Left lung (tissue), 10 donors: ENCODE results near the gene TRIL. TPM values are rescaled to one million over a fixed set of nuclear protein-coding genes. Genes with fewer than 3 reads are reported as not detected.

Source experiments
- ATAC-seq: fragments of 200-7000 bp; cut with Tn5 transposase; one replicate; pipeline ENCODE4 v1.9.1; 2020; ENCODE audit warnings: moderate library complexity
- DNase-seq, 4 donors: peaks; one replicate each; pipeline ENCODE4 v3.0.0-alpha.2; 2013 to 2020
- H3K27ac ChIP-seq, 2 donors: fragments of 200-600 bp; sonication (generic) in 1 of 2; one replicate each; pipeline versions ENCODE4 v1.5.0 to v1.8.0; 2020 to 2021
- H3K27me3 ChIP-seq, 2 donors: fragments of 200-600 bp; sonication (generic) in 1 of 2; one replicate each; pipeline versions ENCODE4 v1.5.0 to v1.8.0; 2020 to 2021
- H3K36me3 ChIP-seq, 2 donors: fragments of 200-600 bp; sonication (generic) in 1 of 2; one replicate each; pipeline versions ENCODE4 v1.5.0 to v1.8.0; 2020 to 2021
- H3K4me1 ChIP-seq, 2 donors: fragments of 200-600 bp; one replicate each; pipeline ENCODE4 v1.8.0; 2021
- H3K4me3 ChIP-seq, 2 donors: fragments of 200-600 bp; sonication (generic) in 1 of 2; one replicate each; pipeline versions ENCODE4 v1.5.0 to v1.8.0; 2020 to 2021; ENCODE audit warnings: mild to moderate bottlenecking in 1 of 2
- H3K9me3 ChIP-seq, 2 donors: fragments of 200-600 bp; sonication (generic) in 1 of 2; one replicate each; pipeline versions ENCODE4 v1.5.0 to v1.8.0; 2020 to 2021
- intact Hi-C, 2 donors: fragments of 100-400 bp; cut with DNase I; formaldehyde crosslinking; loops; one replicate each; pipeline versions ENCODE4 v1.11.2 to v1.14.2; 2022
- polyA plus RNA-seq, 6 donors: library from polyadenylated mRNA; unstranded; fragments of 120-200 nt; gene quantifications; one replicate each; pipeline ENCODE4 v1.2.1, GENCODE V29; 2013; ENCODE audit not compliant: insufficient read length in 6 of 6
- total RNA-seq, 2 donors: library from RNA; stranded (reverse); fragmentation: NEBNext Ultra II Directional; extraction: Animal tissue kit (Norgen Biotek cat#: 25700); gene quantifications; one replicate each; pipeline ENCODE4 v1.2.1, GENCODE V29; 2021
- TF ChIP-seq, protein P1 (sequence below), 2 donors: fragments of 200-600 bp; sonication (generic) in 1 of 2; IDR thresholded peaks; one replicate each; pipeline versions ENCODE4 v1.5.0 to v1.8.0; 2021; ENCODE audit warnings: antibody characterized with exemption in 2 of 2
- donor health status: DM: no; HTN: yes; CAD: no.
- donor health status: DM: no; HTN: no; CAD: no.

TRIL gene
- total and polyA plus RNA-seq, 8 donors, result 2.9 to 58.2 (median 48.7) TPM

DNA sequence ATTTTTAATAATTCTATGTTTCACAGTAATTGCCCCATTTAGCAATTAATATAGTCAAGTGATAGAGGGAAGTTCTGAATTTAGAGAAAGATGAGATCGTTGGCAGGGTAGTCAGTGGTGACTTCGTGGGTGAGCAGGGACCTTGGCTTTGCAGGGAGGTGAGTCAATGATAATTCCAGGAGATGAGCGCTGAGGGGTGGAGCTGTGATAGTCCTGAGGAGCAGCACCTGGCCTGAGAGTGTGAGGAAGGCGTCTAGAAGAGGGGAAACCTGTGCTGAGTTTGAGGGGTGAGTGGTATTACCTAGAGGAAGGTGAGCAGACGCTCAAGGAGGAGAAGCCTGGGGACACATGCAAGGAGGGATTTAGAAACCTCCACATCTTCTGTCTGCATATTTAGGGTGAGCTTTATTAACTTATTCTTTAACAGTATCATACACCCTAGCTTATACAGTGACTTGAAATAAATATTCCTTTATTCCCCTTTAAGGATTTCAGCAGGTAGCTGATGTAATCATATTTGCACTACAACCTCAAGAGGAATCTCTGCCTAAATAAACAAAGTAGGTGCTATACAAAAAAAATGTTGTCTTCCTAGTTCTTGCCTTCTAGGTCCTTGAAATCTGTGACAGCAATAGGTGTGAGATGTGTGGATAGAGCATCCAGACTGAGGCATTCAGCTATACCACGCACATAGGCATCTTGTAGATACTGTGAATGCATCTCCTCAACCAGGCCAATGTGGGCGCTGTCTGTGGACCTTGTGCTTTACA lies 2.1 kb upstream of the TRIL start:
- peak; percentile 8 for ATAC-seq

DNA sequence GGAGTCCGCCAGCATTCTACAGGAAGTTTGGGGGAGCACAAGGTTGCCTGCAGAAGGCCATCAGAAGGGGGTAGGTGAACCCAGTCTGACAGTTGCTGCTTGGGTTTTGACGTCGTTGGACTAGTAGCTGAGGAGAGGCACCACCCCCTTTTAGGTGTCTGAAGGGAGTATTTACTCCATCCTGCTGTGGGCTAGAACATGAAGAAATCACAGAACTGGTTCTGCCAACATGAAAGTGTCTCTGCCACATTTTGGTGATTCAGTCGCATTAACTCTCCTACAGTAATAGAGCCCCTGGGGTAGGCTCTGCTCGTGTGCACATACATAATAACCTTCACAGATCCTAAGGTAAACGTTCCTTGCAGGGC lies 834 bp upstream of the TRIL start:
- Histone ChIP-seq H3K27ac (no peak overlapping the region), H3K4me1 (peaks cover 32 to 41% of the 10 kb centered on the region in 2 donors), H3K36me3 (no peaks in the 10 kb centered on the region), H3K9me3 (no peaks in the 10 kb centered on the region), H3K4me3 (no peak overlapping the region), H3K27me3 (peaks cover 17 to 70% of the 10 kb centered on the region in 2 donors)
- DNase-seq (no peak), ATAC-seq (no peak)
- TF ChIP-seq, protein P1, sequence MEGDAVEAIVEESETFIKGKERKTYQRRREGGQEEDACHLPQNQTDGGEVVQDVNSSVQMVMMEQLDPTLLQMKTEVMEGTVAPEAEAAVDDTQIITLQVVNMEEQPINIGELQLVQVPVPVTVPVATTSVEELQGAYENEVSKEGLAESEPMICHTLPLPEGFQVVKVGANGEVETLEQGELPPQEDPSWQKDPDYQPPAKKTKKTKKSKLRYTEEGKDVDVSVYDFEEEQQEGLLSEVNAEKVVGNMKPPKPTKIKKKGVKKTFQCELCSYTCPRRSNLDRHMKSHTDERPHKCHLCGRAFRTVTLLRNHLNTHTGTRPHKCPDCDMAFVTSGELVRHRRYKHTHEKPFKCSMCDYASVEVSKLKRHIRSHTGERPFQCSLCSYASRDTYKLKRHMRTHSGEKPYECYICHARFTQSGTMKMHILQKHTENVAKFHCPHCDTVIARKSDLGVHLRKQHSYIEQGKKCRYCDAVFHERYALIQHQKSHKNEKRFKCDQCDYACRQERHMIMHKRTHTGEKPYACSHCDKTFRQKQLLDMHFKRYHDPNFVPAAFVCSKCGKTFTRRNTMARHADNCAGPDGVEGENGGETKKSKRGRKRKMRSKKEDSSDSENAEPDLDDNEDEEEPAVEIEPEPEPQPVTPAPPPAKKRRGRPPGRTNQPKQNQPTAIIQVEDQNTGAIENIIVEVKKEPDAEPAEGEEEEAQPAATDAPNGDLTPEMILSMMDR (IDR thresholded peaks at IDR 0.05), result no peak
- intact Hi-C loops, result loop anchor here in 1 of 2 donors (10.0 kb wide), 1 partner anchor 146 kb away; no protein-coding TSS in a partner anchor

More for the DNA sequence above, 2.1 kb upstream of the TRIL start:
- DNase-seq, result no peak
- peaks cover 17 to 57% of the 10 kb centered on the region in 2 donors for H3K27me3 ChIP-seq
- intact Hi-C loops, result no loop called here
- no peak overlapping the region for H3K4me3 ChIP-seq
- H3K27ac ChIP-seq, result no peak overlapping the region
- no peaks in the 10 kb centered on the region for H3K9me3 ChIP-seq
- TF ChIP-seq, protein P1 (IDR thresholded peaks at IDR 0.05), result no peak
- H3K36me3 ChIP-seq, result no peaks in the 10 kb centered on the region
- H3K4me1 ChIP-seq, result peaks cover 29 to 39% of the 10 kb centered on the region in 2 donors

DNA sequence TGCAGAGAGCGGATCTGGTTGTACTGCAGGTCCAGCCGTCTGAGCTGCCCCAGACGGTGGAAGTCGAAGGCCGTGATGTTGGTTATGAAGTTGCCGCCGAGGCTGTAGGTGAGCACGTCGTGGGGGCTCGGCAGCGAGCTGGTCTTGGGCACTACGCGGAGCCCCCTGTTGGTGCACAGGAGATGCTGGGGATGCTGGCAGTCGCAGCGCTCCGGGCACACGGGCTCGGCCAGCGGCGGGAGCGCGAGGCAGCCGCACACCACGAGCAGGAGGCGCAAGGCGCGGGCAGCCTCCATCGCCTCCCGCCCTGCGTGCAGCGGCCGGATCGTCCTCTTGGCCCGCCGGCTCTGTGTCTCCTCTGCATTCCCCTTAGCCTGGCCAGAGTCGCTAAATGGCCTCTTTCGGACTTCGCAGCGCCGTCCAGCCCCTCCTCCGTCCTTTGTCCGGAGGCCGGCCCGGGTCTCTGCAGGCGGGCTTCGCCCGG lies 337 bp downstream of the TRIL start:
- H3K27ac ChIP-seq, result peak overlapping the region in 1 of 2 donors; percentile 23
- peak overlapping the region; percentile 40 to 43 for H3K4me3 ChIP-seq
- H3K9me3 ChIP-seq, result no peaks in the 10 kb centered on the region
- TF ChIP-seq, protein P1 (IDR thresholded peaks at IDR 0.05), result no peak
- peaks cover 32 to 41% of the 10 kb centered on the region in 2 donors for H3K4me1 ChIP-seq
- peaks cover 17 to 74% of the 10 kb centered on the region in 2 donors for H3K27me3 ChIP-seq
- no peaks in the 10 kb centered on the region for H3K36me3 ChIP-seq
- DNase-seq (peak in 1 of 4 donors; percentile 73), ATAC-seq (peak; percentile 3)
- intact Hi-C loops, result loop anchor here in 1 of 2 donors (10.0 kb wide), 1 partner anchor 147 kb away; no protein-coding TSS in a partner anchor

DNA sequence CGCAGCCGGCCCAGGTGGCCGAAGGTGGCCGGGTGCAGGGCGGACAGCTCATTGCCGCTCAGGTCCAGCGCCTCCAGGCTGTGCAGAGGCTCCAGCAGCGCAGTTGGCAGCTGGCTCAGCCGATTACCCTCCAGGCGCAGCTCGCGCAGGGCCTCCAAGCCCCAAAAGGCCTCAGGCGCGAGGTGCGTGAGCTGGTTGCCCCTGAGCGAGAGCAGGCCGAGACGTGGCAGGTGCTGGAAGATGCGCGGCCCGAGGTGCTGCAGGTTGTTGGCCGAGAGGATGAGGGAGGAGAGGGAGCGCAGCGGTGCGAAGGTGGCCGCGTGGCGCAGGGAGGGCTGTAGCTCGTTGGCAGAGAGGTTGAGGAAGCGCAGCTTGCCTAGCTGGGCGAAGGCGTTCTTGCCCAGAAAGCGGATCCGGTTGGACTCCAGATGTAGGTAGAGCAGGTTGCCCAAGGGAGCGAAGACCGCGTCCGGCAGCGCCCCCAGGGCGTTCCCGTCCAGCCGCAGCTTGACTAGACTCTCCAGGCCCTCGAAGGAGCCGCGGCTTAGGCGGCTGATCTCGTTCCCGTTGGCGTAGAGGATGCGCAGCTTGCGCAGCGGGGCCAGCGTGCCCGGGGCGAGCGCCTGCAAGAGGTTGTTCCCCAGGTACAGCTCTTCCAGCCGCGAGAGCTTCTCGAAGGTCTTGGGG lies 923 bp downstream of the TRIL start:
- H3K27me3 ChIP-seq, result peaks cover 17 to 71% of the 10 kb centered on the region in 2 donors
- ATAC-seq (peak; percentile 41), DNase-seq (peak in 2 of 4 donors; percentile 49 to 75)

More for the DNA sequence above, 923 bp downstream of the TRIL start:
- Histone ChIP-seq H3K9me3 (no peaks in the 10 kb centered on the region), H3K27ac (no peak overlapping the region), H3K4me3 (peak overlapping the region; percentile 40 to 43), H3K36me3 (no peaks in the 10 kb centered on the region), H3K4me1 (peaks cover 32 to 41% of the 10 kb centered on the region in 2 donors)
- TF ChIP-seq, protein P1 (IDR thresholded peaks at IDR 0.05), result no peak
- intact Hi-C loops, result loop anchor here in 1 of 2 donors (10.0 kb wide), 1 partner anchor 148 kb away; no protein-coding TSS in a partner anchor
